ENCODE measurements around the gene NECTIN1. TPM values are rescaled to one million over a fixed set of nuclear protein-coding genes. Genes with fewer than 3 reads are reported as not detected.

Gene NECTIN1
- total and polyA plus RNA-seq, 2 of the 13 experiments (the other 11 are each of a cell fraction or from before 2014, with no cell fraction given) = 3.9 to 7.3 TPM

DNA sequence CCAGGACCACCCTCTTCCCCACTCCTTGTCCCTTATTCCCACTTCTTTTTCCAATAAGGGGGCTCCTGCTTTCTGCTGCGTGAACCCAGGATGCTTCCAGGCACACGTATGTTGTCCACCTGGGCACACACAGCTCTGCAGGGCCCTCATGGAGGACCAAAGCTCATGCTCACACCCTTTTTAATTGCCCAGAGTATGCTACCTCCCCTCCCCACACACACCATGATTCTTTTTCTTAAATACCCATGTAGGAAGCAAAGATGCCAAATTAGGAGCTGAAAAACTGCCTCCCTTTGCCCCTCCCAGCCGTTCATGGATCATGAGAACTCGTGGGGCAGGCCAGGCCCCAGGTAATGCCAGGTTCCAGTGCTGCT is 5.1 kb downstream of the NECTIN1 start:
- no peak overlapping the region for H2AFZ ChIP-seq (ENCODE audit: low read length)
- H3K9me3 ChIP-seq (ENCODE audit: low read length) = no peaks in the 10 kb centered on the region
- H3K27ac ChIP-seq (ENCODE audit: extremely low read length, insufficient read depth, low read length) = no peak overlapping the region
- no peak overlapping the region for H3K9ac ChIP-seq (ENCODE audit: insufficient read depth, low read depth, low read length)
- no peak overlapping the region for H3K4me3 ChIP-seq (replicated peaks in 1 of 3; ENCODE audit: insufficient read depth in 1 of 3, low read depth in 2 of 3, low read length in 3 of 3)
- POLR2A ChIA-PET = interaction anchor here (1.7 kb wide), 1 partner anchor 11 kb away, joined by 6 read pairs; no protein-coding TSS in a partner anchor
- peaks cover 34% of the 10 kb centered on the region for H3K4me1 ChIP-seq (ENCODE audit: insufficient read depth, low read length)
- no peaks in the 10 kb centered on the region for H4K20me1 ChIP-seq (ENCODE audit: insufficient read depth, low read length)
- H3K79me2 ChIP-seq (ENCODE audit: insufficient read depth, low read length) = no peaks in the 10 kb centered on the region
- 89% methylated on average over 4 of the region's 4 CpGs for WGBS (ENCODE audit: low lambda C conversion rate)
- BruUV-seq (replicated peaks) = no TSS peak
- H3K27me3 ChIP-seq (ENCODE audit: control insufficient read depth in 1 of 2, insufficient read depth in 2 of 2, low read length in 2 of 2) = no peaks in the 10 kb centered on the region
- in situ Hi-C loops (cut with HindIII; ENCODE audit: extremely low pct_ligation_motif_present, low pct_unique_long_range_greater_than_20kb) (no loop called here), intact Hi-C loops (cut with micrococcal nuclease; ENCODE audit: unreplicated experiment) (no loop called here)
- FAIRE-seq (no peak), ATAC-seq (no peak), DNase-seq (ENCODE audit: low spot score) (no peak)
- CTCF ChIA-PET (ENCODE audit: low intra/inter-chr PET ratio, low total read pairs) = no interaction called here
- H3K4me2 ChIP-seq (ENCODE audit: low read depth, low read length) = no peak overlapping the region
- H3K36me3 ChIP-seq (replicated peaks in 1 of 2; ENCODE audit: control insufficient read depth in 1 of 2, insufficient read depth in 2 of 2, low read length in 2 of 2) = no peaks in the 10 kb centered on the region; a peak in 1 of 5 replicates
- TF ChIP-seq ZNF44 (CRISPR knock-in tag; IDR thresholded peaks at IDR 0.05) = no peak
- TF ChIP-seq KMT2A (CRISPR knock-in tag; IDR thresholded peaks at IDR 0.05) = no peak
- TF ChIP-seq, protein P1, sequence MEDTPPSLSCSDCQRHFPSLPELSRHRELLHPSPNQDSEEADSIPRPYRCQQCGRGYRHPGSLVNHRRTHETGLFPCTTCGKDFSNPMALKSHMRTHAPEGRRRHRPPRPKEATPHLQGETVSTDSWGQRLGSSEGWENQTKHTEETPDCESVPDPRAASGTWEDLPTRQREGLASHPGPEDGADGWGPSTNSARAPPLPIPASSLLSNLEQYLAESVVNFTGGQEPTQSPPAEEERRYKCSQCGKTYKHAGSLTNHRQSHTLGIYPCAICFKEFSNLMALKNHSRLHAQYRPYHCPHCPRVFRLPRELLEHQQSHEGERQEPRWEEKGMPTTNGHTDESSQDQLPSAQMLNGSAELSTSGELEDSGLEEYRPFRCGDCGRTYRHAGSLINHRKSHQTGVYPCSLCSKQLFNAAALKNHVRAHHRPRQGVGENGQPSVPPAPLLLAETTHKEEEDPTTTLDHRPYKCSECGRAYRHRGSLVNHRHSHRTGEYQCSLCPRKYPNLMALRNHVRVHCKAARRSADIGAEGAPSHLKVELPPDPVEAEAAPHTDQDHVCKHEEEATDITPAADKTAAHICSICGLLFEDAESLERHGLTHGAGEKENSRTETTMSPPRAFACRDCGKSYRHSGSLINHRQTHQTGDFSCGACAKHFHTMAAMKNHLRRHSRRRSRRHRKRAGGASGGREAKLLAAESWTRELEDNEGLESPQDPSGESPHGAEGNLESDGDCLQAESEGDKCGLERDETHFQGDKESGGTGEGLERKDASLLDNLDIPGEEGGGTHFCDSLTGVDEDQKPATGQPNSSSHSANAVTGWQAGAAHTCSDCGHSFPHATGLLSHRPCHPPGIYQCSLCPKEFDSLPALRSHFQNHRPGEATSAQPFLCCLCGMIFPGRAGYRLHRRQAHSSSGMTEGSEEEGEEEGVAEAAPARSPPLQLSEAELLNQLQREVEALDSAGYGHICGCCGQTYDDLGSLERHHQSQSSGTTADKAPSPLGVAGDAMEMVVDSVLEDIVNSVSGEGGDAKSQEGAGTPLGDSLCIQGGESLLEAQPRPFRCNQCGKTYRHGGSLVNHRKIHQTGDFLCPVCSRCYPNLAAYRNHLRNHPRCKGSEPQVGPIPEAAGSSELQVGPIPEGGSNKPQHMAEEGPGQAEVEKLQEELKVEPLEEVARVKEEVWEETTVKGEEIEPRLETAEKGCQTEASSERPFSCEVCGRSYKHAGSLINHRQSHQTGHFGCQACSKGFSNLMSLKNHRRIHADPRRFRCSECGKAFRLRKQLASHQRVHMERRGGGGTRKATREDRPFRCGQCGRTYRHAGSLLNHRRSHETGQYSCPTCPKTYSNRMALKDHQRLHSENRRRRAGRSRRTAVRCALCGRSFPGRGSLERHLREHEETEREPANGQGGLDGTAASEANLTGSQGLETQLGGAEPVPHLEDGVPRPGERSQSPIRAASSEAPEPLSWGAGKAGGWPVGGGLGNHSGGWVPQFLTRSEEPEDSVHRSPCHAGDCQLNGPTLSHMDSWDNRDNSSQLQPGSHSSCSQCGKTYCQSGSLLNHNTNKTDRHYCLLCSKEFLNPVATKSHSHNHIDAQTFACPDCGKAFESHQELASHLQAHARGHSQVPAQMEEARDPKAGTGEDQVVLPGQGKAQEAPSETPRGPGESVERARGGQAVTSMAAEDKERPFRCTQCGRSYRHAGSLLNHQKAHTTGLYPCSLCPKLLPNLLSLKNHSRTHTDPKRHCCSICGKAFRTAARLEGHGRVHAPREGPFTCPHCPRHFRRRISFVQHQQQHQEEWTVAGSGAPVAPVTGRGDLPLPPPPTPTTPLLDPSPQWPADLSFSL (CRISPR knock-in tag; IDR thresholded peaks at IDR 0.05) = no peak
- TF ChIP-seq SMARCE1 (IDR thresholded peaks at IDR 0.05; ENCODE audit: borderline replicate concordance) = no peak
- TF ChIP-seq, protein P2, sequence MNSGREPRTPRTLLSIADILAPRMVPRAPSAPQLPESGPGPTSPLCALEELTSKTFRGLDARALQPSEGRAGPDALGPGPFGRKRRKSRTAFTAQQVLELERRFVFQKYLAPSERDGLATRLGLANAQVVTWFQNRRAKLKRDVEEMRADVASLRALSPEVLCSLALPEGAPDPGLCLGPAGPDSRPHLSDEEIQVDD (CRISPR knock-in tag; IDR thresholded peaks at IDR 0.05; ENCODE audit: borderline replicate concordance) = no peak

Measured in HepG2 (cell line).